HL-60/S4 treated with retinoic acid at 250 ng/mL for 4 days and 3 days (cell line): ENCODE data around the gene SETD1A.
"Not testable (repeated sequence)": the region's sequence is repeated elsewhere in the genome, so short reads cannot be mapped to it uniquely, and the experiment has no call there.

ENCODE experiments used
- in situ Hi-C: fragments of 300-500 bp; cut with MboI; formaldehyde crosslinking; loops from 2 replicates; pipeline ENCODE4 v1.7.0; 2022; ENCODE audit warnings: low sequenced_read_pairs

Gene SETD1A

GRCh38 chr16:31010585-31011325 lies 53.2 kb downstream of the SETD1A start, which contains the start of gene STX1B:
Gene STX1B (minus strand): TSS chr16:31010638. CDS start chr16:31010396, 242 bp downstream.
- in situ Hi-C loops = no loop called here

- in situ Hi-C loops = not testable (repeated sequence)
Measured at GRCh38 chr16:31011815-31012214, 54.3 kb downstream of the SETD1A start.

- in situ Hi-C loops = not testable (repeated sequence)
Measured at GRCh38 chr16:31013292-31013691, 55.7 kb downstream of the SETD1A start.

GRCh38 chr16:31016018-31016417 lies 58.5 kb downstream of the SETD1A start:
- in situ Hi-C loops = no loop called here

GRCh38 chr16:31017756-31018155 lies 60.2 kb downstream of the SETD1A start:
- in situ Hi-C loops = not testable (repeated sequence)

GRCh38 chr16:31020536-31020935 lies 63.0 kb downstream of the SETD1A start:
- in situ Hi-C loops = no loop called here

- in situ Hi-C loops = no loop called here
Measured at GRCh38 chr16:31022544-31023251, 65.1 kb downstream of the SETD1A start.

GRCh38 chr16:31023252-31023602 lies 65.7 kb downstream of the SETD1A start:
- in situ Hi-C loops = no loop called here

GRCh38 chr16:31023627-31024226 lies 66.2 kb downstream of the SETD1A start:
- in situ Hi-C loops = no loop called here

GRCh38 chr16:31025339-31025738 lies 67.8 kb downstream of the SETD1A start:
- in situ Hi-C loops = no loop called here

- in situ Hi-C loops = no loop called here
Measured at GRCh38 chr16:31029272-31029671, 71.7 kb downstream of the SETD1A start.

GRCh38 chr16:31031276-31031675 lies 73.7 kb downstream of the SETD1A start:
- in situ Hi-C loops = no loop called here

GRCh38 chr16:31032736-31033708 lies 75.5 kb downstream of the SETD1A start, which contains the start of gene STX4:
Gene STX4 (plus strand): TSS chr16:31033558. CDS start chr16:31033806, 248 bp downstream.
- in situ Hi-C loops = no loop called here

GRCh38 chr16:31033709-31034492 lies 76.3 kb downstream of the SETD1A start:
- in situ Hi-C loops = no loop called here
